HG03432 (cell line): ENCODE data around the gene FNDC3B.
"Not testable (repeated sequence)": the region's sequence is repeated elsewhere in the genome, so short reads cannot be mapped to it uniquely, and the experiment has no call there.

Source experiments
- ATAC-seq: cut with Tn5 transposase; IDR thresholded peaks from one replicate; pipeline ENCODE4 v1.9.1; 2021; ENCODE audit warnings: mild to moderate bottlenecking, moderate library complexity; ENCODE audit not compliant: unreplicated experiment

Gene FNDC3B

DNA sequence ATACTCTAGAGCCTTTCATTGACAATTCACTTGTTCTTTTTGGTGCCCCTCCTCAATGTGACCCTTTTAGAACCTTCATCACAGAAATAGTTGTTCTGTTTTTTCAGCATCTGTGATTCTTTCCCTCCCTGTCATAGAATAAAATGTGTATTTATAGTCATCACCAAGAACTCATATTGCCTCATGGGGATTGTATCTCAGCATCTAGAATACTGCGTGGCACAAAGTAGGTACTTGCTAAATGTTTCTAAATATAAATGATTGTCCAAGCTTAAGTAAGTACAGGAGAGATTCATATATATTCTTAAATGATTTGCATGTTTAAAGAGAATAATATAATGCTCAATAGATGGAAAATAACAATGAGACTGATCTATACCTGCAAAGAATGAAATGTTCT lies 190.1 kb downstream of the FNDC3B start:
- ATAC-seq = no peak

DNA sequence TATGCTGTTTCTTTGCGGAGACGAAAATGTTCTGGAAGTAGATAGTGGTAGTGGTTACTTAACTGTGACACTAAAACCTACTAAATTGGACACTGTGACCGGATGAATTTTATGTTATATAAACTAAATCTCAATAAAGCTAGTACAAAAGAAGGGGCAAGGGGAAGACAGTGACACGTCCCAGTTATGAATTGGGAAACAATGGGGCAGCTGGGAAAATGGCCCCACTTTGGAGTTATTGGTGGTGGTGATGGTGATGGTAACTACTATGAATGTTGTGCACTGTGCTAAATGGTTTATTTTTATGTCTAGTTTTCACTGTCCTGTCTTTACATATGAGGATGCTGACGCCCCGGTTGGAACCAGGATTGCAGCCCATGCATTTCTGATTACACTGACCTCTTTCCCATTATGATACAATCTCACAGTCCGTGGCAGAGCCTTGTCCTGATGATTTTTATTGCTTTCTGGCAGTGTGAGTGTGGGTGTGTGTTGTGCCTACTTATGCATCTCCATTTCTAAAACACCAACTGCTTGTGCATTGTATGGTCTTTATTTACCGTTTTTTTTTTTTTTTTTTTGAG lies 192.0 kb downstream of the FNDC3B start:
- ATAC-seq = no peak

DNA sequence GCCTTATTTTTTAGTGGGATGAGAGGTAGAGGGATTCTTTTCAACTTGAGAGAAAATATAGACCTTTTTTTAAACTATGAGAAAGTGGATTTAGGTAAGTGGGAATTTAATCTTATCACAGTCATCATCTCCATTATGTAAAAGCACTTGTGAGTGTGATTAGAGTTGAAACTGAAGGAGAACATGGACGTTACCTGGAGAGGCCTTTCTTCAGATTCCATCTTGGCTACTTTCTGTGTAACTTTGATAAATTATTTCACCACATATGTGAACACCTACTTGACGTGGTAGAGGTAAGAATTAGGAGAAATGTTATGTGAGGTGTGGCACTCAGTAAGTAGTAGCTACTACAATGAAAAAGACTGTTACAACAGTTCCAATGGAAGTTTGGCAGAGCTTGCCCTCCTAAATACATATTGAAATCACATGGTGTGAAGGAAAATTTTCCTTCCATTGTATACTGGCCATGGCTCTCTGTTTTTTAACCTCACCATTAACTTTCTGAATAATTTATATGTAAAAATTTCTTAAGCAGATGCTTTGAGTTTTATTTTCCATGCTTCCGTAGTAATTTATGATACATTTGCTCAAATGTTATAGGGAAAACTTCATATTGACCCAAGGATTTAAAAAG lies 193.3 kb downstream of the FNDC3B start:
- ATAC-seq = no peak

DNA sequence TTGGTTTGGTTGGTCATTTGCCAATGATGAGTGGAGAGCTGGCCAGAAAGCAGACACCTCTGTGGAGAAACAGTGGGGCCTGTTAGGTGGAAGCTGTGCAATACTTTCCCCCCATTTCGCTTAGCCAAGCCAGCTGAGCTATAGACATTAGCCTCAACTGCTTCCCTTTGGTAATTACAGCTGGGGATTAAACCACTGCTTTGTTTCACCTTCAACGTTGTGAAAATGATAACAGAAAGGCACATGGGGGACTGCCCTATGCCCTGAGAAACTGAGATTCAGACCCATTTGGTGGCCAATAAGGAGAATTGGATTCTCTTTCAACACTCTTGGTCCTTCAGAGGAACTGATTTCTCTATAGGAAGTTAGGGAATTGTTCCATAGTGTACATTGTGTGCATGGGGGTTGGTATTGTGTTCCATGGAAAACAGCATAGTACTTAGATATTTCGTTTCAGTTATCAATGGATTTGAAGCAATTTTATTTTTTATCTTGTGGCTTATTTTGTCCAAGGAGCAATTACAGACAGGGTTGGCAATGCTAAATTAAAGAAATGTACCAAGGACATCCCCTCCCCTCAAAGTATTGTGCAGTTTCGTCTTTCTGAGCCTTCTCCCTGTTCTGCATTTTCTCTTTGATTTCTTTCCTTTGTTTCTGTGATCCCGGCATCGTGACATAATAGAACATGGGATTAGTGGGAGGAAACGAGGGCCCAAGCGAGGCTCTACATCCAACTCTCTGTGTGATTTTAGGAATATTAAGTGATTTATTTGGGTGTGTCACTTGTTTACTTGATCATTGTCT lies 194.3 kb downstream of the FNDC3B start:
- ATAC-seq = no peak

DNA sequence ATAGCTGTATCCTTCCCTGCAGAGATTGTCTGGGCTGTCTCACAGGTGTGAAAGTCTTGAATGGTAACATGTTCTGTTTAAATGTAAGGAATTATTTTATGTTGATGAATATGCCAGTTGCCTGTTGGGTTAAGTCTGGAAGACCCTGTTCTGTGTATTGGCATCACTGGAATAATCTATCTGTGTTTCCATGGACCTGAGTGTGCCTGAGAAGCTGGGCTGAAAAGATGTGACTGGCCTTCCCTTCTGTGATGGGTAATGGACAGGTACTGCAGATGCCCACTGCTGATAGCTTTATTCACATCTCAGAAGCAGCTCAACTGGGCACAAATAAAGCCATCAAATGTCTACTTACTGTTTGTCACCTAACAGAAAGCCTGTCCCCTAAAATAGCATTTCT lies 196.3 kb downstream of the FNDC3B start:
- no peak for ATAC-seq

DNA sequence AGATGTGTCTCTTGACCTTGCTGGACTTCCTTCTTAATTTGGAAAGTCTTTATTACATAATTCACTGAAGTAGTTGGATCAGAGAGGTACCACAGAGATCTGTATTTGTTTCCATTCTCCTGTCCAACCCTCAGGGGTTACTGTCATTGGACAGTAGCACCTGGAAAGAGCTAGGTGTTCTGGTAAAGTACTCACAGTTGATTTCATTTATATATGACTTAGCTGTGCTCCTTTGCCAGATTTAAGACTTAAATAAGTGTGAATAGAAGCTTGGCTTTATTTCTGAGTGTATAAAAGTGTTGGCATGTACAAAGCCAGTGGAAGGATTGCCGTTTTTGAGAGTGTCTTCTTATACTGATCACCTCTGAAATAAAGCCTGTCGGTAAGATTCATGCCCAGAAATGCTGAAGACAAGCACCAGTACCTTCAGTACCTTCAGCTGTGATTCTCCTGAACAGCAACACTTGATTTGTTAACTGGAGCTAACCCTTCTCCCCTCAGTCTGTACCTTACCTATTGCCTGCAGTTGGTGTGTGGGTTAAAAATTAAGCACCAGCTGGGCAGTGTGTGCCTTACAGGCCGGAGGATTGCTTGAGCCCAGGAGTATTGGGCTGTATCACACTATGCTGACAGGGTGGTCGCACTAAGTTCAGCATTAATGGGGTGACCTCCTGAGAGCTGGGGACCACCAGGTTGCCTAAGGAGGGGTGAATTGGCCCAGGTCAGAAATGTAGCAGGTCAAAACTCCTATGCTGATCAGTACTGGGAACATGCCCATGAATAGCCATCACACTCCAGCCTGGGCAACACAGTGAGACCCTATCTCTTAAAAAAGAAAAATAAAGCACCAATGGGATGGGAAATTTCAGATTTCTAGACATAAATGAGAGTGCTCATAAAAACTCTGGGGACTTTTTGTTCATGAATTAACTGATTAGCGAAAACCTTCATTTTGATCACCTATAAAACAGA lies 197.7 kb downstream of the FNDC3B start:
- no peak for ATAC-seq

DNA sequence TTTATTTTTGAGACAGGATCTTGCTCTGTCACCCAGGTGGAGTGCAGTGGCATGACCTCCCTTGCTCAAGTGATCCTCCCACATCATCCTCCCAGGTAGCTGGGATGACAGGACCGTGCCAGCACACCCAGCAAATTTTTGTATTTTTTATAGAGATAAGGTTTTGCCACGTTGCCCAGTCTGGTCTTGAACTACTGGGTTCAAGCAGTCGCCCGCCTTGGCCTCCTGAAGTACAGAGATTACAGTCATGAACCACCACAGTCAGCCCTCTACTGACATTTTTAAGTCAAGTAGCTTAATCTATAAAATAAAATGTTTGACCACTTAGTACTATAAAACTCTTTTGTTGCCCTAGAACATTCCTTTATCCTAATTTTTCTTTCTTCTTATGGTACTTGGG lies 198.8 kb downstream of the FNDC3B start:
- no peak for ATAC-seq

DNA sequence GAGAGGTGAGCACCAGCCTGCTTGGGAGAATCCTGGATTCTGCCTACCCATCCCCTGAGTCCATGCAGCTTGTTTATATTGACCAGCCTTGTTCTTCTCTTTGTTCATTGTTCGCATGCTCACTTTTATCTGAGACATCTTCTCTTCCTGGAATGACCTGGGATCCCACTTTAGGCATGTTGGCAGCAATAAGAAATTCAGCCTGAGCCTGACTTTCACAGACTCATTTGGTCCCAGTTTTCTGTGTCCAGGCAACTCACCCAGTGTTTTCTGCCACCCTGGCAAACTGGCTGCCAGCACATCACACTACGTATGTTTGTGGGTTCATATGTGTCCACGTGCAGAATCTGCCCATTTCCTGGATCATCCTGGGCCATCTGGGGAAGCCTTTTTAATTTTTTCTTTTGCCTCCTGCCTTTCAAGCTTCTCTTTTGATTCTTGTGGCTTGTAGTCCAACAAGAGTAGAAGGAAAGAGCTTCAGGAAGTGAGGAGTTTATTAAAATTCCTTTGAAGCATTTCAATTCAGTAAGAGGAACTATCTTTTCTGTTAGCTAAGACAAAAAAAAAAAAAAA lies 199.9 kb downstream of the FNDC3B start:
- no peak for ATAC-seq

DNA sequence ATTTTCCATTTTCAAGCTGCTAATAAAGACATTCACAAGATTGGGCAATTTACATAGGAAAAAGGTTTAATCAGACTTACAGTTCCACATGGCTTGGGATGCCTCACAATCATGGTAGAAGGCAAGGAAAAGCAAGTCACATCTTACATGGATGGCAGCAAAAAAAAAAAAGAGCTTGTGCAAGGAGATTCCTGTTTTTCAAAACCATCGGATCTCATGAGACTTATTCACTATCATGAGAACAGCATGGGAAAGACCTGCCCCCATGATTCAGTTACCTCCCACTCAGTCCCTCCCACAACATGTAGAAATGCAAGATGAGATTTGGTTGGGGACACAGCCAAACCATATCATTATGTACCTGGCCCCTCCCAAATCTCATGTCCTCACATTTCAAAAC lies 202.0 kb downstream of the FNDC3B start:
- no peak for ATAC-seq

DNA sequence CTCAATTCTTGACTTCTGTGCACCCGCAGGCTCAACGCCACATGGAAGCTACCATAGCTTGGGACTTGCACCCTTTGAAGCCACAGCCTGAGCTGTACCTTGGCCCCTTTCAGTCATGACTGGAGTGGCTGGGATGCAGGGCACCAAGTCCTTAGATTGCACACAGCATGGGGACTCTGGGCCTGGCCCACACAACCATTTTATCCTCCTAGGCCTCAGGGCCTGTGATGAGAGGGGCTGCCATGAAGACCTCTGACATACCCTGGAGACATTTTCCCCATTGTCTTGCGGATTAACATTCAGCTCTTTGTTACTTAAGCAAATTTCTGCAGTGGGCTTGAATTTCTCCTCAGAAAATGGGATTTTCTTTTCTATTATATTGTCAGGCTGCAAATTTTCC lies 203.1 kb downstream of the FNDC3B start:
- ATAC-seq = not testable (repeated sequence)

DNA sequence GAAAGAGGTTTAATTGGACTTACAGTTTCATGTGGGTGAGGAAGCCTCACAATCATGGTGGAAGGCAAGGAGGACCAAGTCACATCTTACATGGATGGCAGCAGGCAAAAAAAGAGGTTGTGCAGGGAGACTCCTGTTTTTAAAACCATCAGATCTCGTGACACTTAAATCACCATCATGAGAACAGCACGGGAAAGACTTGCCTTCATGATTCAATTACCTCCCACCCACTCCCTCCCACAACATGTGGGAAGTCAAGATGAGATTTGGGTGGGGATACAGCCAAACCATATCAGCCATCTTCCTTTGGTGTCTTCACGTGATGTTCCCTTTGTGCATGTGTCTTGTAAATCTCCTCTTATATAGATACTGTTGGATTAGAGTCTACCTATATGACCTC lies 204.0 kb downstream of the FNDC3B start:
- not testable (repeated sequence) for ATAC-seq

DNA sequence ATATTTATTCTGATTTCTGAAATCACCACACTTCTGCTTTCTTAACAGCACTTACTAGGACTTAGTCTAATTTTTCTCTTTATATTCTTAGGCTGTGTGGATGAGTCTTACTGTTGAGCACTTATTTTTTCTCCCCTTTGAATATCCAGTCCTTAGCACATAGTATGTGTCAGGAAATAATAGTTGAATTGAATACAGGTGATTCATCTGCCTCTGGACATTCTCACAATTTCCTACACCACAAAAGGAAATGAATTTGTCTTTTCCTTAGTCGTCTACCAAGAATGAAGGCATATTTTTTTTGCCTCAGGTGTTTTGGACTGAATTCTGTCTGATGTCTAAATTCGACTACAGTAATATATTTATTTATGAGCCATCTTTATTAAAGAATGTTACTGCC lies 204.6 kb downstream of the FNDC3B start:
- no peak for ATAC-seq

DNA sequence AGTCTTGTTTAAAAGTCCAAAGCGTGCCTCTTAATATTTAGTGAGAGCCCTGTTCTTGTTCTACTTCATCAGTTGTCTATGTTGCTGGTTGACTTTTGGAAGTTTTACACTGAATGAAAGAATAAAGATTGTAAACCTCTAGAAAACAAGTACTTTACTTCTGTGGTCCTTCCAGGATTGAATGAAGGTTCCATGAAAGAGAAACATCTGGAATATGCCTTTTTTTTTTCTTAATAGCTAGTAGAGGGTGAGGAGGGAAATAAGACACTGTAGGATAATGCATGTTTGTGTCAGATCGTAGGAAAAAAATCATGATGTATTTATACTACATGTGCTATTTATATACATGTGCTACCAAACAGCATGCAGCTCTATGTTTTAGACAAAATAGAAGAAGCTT lies 205.9 kb downstream of the FNDC3B start:
- ATAC-seq = no peak

DNA sequence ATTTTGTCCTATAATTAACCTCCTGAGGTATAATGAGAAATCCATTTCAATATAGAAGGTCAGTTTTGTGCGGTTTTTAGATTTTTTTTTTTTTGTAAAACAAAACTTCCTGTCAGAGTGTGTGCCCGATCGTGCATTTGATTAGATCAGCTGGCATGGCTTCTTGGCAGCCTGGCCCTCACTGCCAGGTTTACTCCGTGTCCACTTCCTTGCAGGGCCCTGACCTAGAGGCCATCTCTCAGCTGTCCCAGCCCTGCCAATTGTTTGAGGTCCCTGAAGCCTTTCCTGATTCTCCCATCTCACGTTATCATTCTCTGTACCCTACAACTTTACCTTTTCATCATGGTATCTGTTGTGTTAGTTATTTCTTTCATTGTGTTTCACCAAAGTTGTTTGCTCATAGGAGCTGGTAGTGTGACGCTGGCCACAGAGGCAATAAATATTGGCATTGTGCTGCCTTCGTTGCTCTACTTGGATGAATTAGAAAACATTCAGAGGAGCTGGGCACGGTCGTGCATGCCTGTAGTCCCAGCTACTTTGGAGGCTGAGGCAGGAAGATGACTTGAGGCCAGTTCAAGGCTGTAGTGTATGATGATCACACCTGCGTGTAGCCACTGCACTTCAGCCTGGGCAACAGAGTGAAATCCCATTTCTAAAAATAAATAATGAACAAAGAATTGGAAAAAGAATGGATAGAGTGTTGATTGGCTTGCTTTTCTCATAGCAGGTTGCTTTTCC lies 206.9 kb downstream of the FNDC3B start:
- no peak for ATAC-seq

DNA sequence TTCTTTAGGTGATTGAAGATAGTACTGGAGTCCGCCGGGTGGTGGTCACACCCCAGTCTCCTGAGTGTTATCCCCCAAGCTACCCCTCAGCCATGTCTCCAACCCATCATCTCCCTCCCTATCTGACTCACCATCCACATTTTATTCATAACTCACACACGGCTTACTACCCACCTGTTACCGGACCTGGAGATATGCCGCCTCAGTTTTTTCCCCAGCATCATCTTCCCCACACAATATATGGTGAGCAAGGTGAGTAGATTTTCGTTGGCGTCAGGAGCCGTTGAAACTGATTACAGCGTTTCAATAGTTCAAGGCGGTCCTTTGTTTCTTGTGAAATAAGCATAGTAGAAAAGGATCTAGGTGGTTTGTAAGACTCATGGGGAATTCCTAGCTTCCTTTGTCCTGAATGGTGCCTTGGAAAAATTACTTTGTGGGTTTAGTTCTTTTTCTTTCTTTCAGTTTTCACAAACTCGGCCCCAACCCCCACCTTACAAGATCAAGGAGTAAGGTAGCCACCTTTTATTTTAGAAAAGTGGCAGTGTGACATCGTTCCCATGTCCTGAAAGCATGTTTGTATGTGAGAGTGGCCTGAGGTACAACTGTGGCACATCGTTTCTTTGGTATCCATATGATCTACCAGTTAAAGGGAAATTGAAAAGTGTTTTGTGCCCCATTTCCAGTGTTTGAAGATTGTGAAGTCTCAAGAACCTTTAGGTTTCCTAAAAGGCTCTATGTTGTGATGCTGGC lies 208.3 kb downstream of the FNDC3B start:
- no peak for ATAC-seq

DNA sequence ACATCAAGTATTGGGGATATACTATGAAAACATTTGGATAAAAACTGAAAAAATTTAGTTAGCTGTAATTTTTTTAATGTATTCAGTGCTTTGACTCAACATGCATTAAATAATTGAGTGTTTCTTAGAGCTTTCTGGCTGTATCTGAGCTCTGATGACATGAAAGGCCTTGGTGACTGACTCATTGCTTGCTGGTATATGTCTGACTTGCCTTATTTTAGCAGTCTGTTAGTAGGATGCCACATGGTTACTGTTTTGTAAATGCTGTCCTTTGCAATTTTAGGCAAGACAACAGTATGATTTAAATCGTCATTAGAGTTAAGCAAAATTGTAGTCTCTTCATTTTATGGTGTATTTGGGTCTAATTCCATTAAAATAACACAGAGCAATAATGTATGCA lies 209.7 kb downstream of the FNDC3B start:
- ATAC-seq = no peak

DNA sequence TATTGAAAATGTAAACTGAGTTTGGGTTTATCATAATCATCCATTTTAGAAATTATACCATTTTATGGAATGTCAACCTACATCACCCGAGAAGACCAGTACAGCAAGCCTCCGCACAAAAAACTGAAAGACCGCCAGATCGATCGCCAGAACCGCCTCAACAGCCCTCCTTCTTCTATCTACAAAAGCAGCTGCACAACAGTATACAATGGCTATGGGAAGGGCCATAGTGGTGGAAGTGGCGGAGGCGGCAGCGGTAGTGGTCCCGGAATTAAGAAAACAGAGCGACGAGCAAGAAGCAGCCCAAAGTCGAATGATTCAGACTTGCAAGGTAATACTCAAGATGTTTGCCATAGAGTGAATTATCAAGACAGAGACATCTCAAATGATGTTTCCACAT lies 211.8 kb downstream of the FNDC3B start:
- ATAC-seq = no peak

DNA sequence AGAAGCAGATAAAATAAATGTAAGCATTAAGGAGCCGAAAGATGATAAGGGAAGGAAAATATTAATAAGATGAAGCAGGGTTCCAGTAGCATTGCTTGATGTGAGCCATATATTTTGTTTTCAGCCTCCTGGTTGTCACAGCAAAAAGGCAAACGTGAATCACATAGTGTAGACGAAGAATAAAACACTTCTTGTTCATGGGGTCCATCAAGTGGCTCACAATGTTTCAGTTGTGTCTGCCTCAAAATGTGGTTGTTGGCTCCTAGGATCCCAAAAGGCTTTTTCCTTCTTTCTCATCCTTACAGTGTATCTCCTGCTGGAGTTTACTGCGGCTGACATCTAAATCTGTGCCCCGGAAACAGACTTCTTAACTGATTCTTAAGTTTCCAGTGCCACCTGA lies 213.8 kb downstream of the FNDC3B start:
- ATAC-seq = no peak

DNA sequence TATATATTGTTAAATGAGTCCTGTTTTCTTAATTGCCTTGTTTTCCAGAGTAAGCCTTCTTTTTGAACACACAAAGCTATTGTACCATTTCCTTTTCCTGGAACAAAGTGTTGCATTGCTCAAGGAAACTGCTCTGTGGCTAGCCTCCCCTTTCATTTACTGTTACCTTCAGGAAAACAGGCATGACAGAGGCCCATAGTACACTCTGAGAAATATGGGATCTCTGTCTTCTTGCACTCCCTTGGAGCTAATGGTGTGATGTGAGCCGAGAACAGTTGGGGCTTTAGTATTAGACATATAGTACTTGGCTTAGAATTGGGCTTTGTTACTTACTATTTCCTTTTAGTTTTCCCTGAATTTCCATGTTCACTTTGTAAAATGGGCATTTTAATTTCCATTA lies 215.2 kb downstream of the FNDC3B start:
- no peak for ATAC-seq
